K562 (cell line): ENCODE data around the gene KIRREL1. TPM values are rescaled to one million over a fixed set of nuclear protein-coding genes. Genes with fewer than 3 reads are reported as not detected.

Experiments
- MTA1 ChIP-seq: fragments of 450-650 bp; IDR thresholded peaks from 2 replicates; pipeline ENCODE4 v1.6.1; 2017; ENCODE audit warnings: borderline replicate concordance
- PRPF4 ChIP-seq: fragments of 200-400 bp; formaldehyde crosslinking; IDR thresholded peaks from one replicate; pipeline ENCODE4 v1.6.1; 2017; ENCODE audit warnings: low read length, low read depth, mild to moderate bottlenecking; ENCODE audit not compliant: insufficient read depth, poor library complexity, severe bottlenecking
- RAD21 ChIP-seq, 2 experiments: fragments of 250-450 bp in 1 of 2; fragments of 450-650 bp in 1 of 2; sonication (Bioruptor Pico) in 1 of 2; formaldehyde crosslinking in 1 of 2; IDR thresholded peaks in 1 of 2; conservative IDR thresholded peaks in 1 of 2; 2 replicates each; pipeline versions ENCODE4 v1.4.0 to v1.8.0; 2020 to 2022; ENCODE audit warnings: mild to moderate bottlenecking in 2 of 2, moderate library complexity in 1 of 2
- RFX1 ChIP-seq: fragments of 450-650 bp; IDR thresholded peaks from 2 replicates; pipeline ENCODE4 v1.6.1; 2016; ENCODE audit warnings: mild to moderate bottlenecking, moderate library complexity
- SAFB ChIP-seq: fragments of 200-400 bp; formaldehyde crosslinking; IDR thresholded peaks from 2 replicates; pipeline ENCODE4 v1.6.1; 2017; ENCODE audit warnings: low read depth, low read length, borderline replicate concordance
- SAFB2 ChIP-seq: fragments of 200-400 bp; formaldehyde crosslinking; IDR thresholded peaks from 2 replicates; pipeline ENCODE4 v1.6.1; 2018; ENCODE audit warnings: borderline replicate concordance, low read length, low read depth, moderate library complexity; ENCODE audit not compliant: severe bottlenecking
- SOX6 ChIP-seq: fragments of 450-650 bp; IDR thresholded peaks from 2 replicates; pipeline ENCODE4 v1.6.1; 2014; ENCODE audit warnings: mild to moderate bottlenecking
- TEAD4 ChIP-seq, 2 experiments: sonication (generic) in 1 of 2; formaldehyde crosslinking in 1 of 2; IDR thresholded peaks; 2 replicates each; pipeline versions ENCODE4 v1.6.1 to v1.8.0; 2012 to 2022; ENCODE audit warnings: borderline replicate concordance in 1 of 2, inconsistent platforms in 1 of 2, low read length in 1 of 2, mild to moderate bottlenecking in 1 of 2, missing genetic modification reagents in 1 of 2
- ZNF354B ChIP-seq: fragments of 250-450 bp; sonication (Bioruptor Pico); IDR thresholded peaks from 2 replicates; pipeline ENCODE4 v1.4.0; 2020
- ZNF444 ChIP-seq: fragments of 250-450 bp; sonication (Bioruptor Pico); IDR thresholded peaks from 2 replicates; pipeline ENCODE4 v1.4.0; 2020; ENCODE audit warnings: mild to moderate bottlenecking, moderate library complexity
- polyA plus RNA-seq, 8 experiments: library from polyadenylated mRNA; depleted of rRNA in 4 of 8; stranded (reverse) in 5 of 8; unstranded in 3 of 8; fragments of >200 nt; fragmentation: Nextera tagmentation in 2 of 8; fragmentation: Illumina TruSeq in 1 of 8; extraction: Ambion mirVana in 2 of 8; extraction: Trizol in 1 of 8; gene quantifications; 2 replicates each; pipeline versions ENCODE4 v1.2.1 to v1.2.3, GENCODE V29; 2011 to 2014; ENCODE audit warnings: inconsistent platforms in 1 of 8, missing spikeins in 1 of 8
- total RNA-seq, 7 experiments: library from RNA; depleted of rRNA in 6 of 7; stranded (reverse); fragments of >200 nt in 6 of 7; fragmentation: Illumina TruSeq in 2 of 7; extraction: Trizol in 2 of 7; gene quantifications; 2 replicates each; pipeline versions ENCODE4 v1.2.1 to v1.2.3, GENCODE V29; 2011 to 2021; ENCODE audit warnings: low replicate concordance in 1 of 7
- TF ChIP-seq, protein P1 (sequence below), 2 experiments: fragments of 450-650 bp; formaldehyde crosslinking in 1 of 2; IDR thresholded peaks; 2 replicates each; pipeline versions ENCODE4 v1.4.0 to v1.6.1; 2014 to 2020; ENCODE audit warnings: mild to moderate bottlenecking in 2 of 2, borderline replicate concordance in 1 of 2, low read depth in 1 of 2
- TF ChIP-seq, protein P2 (sequence below), 3 experiments: IDR thresholded peaks in 2 of 3; conservative IDR thresholded peaks in 1 of 3; 2 replicates each; pipeline ENCODE4 v1.5.1; 2011 to 2012; ENCODE audit warnings: low read length in 3 of 3, mild to moderate bottlenecking in 3 of 3, control low read depth in 2 of 3, improper control_type of control experiment in 1 of 3, inconsistent platforms in 1 of 3, low read depth in 1 of 3, mixed read lengths in 1 of 3, moderate library complexity in 1 of 3; ENCODE audit not compliant: insufficient read depth in 2 of 3
- TF ChIP-seq, protein P3 (sequence below): sonication (generic); formaldehyde crosslinking; IDR thresholded peaks from 2 replicates; pipeline ENCODE4 v1.8.0; 2022; ENCODE audit warnings: missing genetic modification reagents, mild to moderate bottlenecking, moderate library complexity, borderline replicate concordance

The KIRREL1 gene
- total and polyA plus RNA-seq, 9 of the 15 experiments (the other 6 are each of a cell fraction or from before 2014, with no cell fraction given): under 0.01 to 0.22 (median 0.03) TPM; not detected in 3

DNA sequence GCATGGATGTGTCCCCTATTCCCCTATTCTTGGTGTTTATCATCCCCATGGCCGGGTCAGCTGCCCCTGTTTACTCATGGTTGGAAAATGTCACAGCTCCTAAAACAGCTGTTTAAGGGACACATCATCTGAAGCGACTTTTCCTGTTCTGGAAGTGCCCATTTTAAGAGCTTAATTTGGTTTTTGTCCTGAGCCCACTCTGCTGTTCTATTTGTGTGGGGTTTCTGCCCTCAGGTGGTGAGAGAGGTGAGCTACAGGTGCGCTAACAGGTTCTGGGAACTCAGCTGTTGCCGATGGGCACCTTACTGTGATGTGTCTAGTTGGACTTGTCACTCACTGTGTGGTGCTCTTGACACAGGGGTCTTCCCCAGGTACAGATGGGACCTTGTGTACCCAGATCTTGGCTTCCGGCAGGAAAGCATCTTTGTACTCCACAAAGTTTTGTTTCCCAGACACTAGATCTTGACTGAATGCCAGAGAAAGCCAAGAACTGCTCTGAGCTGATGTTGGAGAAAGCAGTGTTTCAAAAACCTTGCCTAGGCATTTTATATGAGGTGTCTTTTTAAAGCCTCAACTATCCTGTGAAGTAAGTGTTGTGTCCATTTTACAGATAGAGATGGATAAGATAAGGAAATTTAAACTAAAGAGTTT, 128.3 kb downstream of the KIRREL1 start (continued):
- TF ChIP-seq, protein P1, sequence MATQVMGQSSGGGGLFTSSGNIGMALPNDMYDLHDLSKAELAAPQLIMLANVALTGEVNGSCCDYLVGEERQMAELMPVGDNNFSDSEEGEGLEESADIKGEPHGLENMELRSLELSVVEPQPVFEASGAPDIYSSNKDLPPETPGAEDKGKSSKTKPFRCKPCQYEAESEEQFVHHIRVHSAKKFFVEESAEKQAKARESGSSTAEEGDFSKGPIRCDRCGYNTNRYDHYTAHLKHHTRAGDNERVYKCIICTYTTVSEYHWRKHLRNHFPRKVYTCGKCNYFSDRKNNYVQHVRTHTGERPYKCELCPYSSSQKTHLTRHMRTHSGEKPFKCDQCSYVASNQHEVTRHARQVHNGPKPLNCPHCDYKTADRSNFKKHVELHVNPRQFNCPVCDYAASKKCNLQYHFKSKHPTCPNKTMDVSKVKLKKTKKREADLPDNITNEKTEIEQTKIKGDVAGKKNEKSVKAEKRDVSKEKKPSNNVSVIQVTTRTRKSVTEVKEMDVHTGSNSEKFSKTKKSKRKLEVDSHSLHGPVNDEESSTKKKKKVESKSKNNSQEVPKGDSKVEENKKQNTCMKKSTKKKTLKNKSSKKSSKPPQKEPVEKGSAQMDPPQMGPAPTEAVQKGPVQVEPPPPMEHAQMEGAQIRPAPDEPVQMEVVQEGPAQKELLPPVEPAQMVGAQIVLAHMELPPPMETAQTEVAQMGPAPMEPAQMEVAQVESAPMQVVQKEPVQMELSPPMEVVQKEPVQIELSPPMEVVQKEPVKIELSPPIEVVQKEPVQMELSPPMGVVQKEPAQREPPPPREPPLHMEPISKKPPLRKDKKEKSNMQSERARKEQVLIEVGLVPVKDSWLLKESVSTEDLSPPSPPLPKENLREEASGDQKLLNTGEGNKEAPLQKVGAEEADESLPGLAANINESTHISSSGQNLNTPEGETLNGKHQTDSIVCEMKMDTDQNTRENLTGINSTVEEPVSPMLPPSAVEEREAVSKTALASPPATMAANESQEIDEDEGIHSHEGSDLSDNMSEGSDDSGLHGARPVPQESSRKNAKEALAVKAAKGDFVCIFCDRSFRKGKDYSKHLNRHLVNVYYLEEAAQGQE (IDR thresholded peaks at IDR 0.05; ENCODE audit: borderline replicate concordance): peak; percentile 41; the same call in 1 of the 2 replicates
- TF ChIP-seq, protein P1 (CRISPR knock-in tag; IDR thresholded peaks at IDR 0.05; ENCODE audit: low read depth): no peak
- TF ChIP-seq, protein P2, sequence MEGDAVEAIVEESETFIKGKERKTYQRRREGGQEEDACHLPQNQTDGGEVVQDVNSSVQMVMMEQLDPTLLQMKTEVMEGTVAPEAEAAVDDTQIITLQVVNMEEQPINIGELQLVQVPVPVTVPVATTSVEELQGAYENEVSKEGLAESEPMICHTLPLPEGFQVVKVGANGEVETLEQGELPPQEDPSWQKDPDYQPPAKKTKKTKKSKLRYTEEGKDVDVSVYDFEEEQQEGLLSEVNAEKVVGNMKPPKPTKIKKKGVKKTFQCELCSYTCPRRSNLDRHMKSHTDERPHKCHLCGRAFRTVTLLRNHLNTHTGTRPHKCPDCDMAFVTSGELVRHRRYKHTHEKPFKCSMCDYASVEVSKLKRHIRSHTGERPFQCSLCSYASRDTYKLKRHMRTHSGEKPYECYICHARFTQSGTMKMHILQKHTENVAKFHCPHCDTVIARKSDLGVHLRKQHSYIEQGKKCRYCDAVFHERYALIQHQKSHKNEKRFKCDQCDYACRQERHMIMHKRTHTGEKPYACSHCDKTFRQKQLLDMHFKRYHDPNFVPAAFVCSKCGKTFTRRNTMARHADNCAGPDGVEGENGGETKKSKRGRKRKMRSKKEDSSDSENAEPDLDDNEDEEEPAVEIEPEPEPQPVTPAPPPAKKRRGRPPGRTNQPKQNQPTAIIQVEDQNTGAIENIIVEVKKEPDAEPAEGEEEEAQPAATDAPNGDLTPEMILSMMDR (IDR thresholded peaks at IDR 0.05 in 2 of 3, conservative IDR thresholded peaks at IDR 0.05 in 1 of 3; ENCODE audit: insufficient read depth in 2 of 3, low read depth in 1 of 3, low read length in 3 of 3): peak; percentile 69 to 73 (median 71)
- no peak for TF ChIP-seq TEAD4 (IDR thresholded peaks at IDR 0.05; ENCODE audit: low read length)
- TF ChIP-seq TEAD4 (CRISPR knock-in tag; IDR thresholded peaks at IDR 0.05; ENCODE audit: borderline replicate concordance): no peak
- TF ChIP-seq RFX1: no peak
- no peak for TF ChIP-seq MTA1
- no peak for TF ChIP-seq PRPF4
- TF ChIP-seq SOX6: no peak
- TF ChIP-seq RAD21 (CRISPR knock-in tag; conservative IDR thresholded peaks at IDR 0.05 in 1 of 2, IDR thresholded peaks at IDR 0.05 in 1 of 2): peak; percentile 56 to 88
- TF ChIP-seq ZNF444 (CRISPR knock-in tag): no peak
- TF ChIP-seq, protein P3, sequence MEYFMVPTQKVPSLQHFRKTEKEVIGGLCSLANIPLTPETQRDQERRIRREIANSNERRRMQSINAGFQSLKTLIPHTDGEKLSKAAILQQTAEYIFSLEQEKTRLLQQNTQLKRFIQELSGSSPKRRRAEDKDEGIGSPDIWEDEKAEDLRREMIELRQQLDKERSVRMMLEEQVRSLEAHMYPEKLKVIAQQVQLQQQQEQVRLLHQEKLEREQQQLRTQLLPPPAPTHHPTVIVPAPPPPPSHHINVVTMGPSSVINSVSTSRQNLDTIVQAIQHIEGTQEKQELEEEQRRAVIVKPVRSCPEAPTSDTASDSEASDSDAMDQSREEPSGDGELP (CRISPR knock-in tag): peak; percentile 36; the same call in 1 of the 2 replicates
- TF ChIP-seq SAFB: no peak
- no peak for TF ChIP-seq ZNF354B (CRISPR knock-in tag)
- TF ChIP-seq SAFB2: no peak
